Measurements from ENCODE around the gene TTC9C. TPM values are rescaled to one million over a fixed set of nuclear protein-coding genes. Genes with fewer than 3 reads are reported as not detected.

TTC9C gene
- total RNA-seq, 1 donor from 2014 or later, result 40.8 TPM

DNA sequence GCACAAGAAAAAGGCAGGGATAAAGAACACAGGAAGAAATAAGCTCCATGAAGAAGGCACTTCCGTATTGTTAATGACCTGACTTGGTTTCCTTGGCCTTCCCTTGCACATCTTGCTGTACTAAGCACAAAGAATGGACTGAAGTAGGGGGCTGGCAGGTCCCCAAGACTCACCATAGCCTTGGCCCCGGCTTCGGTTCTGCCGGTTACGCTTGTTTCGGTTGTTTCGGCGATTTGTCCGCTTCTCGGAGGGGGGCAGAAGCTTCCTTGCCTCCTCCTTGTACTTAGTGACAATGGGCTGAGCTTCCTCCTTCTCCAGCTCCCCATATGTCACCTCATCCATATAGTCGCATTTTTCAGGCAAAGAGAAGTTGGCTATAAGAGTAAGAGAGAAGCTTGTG, 11.5 kb upstream of the TTC9C start:
- no peak overlapping the region for H3K27ac Mint-ChIP-seq
- TF ChIP-seq CTCF (IDR thresholded peaks at IDR 0.05; ENCODE audit: unreplicated experiment), result no peak
- no peaks in the 10 kb centered on the region for H3K27me3 Mint-ChIP-seq
- peaks cover 46% of the 10 kb centered on the region for H3K36me3 Mint-ChIP-seq (ENCODE audit: insufficient read depth)
- H3K4me1 Mint-ChIP-seq (ENCODE audit: low read depth), result peaks cover 15% of the 10 kb centered on the region
- DNase-seq (ENCODE audit: low spot score, unreplicated experiment), result no peak
- H3K4me3 Mint-ChIP-seq (ENCODE audit: low read depth), result no peak overlapping the region
- H3K9me3 Mint-ChIP-seq (ENCODE audit: low read depth), result no peaks in the 10 kb centered on the region

DNA sequence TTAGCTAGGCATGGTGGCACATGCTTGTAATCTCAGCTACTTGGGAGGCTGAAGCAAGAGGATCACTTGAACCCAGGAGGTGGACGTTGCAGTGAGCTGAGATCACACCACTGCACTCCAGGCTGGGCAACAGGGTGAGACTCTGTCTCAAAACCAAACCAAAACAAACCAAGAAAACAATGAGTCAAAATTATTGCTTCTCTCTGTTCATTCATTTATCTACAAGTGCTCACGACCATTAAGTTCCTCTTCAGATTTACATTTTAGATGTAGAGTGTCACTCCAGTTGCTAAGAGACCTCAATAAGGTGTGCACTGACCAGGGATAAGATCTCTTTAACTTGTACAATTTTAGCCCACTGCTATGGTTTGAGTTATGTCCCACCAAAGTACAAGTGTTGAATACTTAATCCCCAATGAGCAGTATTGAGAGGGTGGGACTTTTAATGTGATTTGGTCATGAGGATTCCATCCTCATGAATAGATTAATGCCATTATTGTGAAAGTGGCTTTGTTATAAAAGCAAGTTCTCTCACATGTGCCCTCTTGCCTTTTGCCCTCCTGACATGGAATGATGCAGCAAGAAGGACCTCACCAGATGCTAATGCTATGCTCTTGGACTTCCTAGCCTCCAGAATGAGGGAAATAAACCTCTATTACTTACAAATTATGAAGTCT, 8.8 kb upstream of the TTC9C start:
- H3K4me1 Mint-ChIP-seq (ENCODE audit: low read depth), result peaks cover 11% of the 10 kb centered on the region
- H3K4me3 Mint-ChIP-seq (ENCODE audit: low read depth), result no peak overlapping the region
- H3K9me3 Mint-ChIP-seq (ENCODE audit: low read depth), result no peaks in the 10 kb centered on the region
- H3K36me3 Mint-ChIP-seq (ENCODE audit: insufficient read depth), result peaks cover 52% of the 10 kb centered on the region
- H3K27ac Mint-ChIP-seq, result no peak overlapping the region
- no peak for DNase-seq (ENCODE audit: low spot score, unreplicated experiment)
- H3K27me3 Mint-ChIP-seq, result no peaks in the 10 kb centered on the region
- no peak for TF ChIP-seq CTCF (IDR thresholded peaks at IDR 0.05; ENCODE audit: unreplicated experiment)

DNA sequence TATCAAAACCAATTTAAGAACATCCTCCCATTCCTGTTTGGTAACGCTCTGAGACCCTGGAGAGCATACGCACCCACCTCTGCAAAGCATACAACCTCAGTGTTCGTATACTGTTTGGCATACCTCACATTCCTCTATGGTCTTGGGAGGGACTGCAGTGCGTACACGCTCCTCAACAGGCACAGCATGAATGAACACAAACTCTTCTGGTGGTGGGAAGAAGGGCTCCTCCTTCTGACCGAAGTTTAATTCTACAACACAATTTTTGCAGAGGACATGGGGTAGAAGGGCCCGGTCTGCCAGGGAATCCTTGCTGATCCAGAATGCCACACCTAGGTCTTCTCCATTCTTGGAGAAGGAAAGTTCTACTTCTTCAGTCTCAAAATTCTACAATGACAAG, 6.3 kb upstream of the TTC9C start:
- H3K36me3 Mint-ChIP-seq (ENCODE audit: insufficient read depth), result peaks cover 47% of the 10 kb centered on the region
- H3K27ac Mint-ChIP-seq, result peak overlapping the region; percentile 90
- no peak overlapping the region for H3K4me3 Mint-ChIP-seq (ENCODE audit: low read depth)

DNA sequence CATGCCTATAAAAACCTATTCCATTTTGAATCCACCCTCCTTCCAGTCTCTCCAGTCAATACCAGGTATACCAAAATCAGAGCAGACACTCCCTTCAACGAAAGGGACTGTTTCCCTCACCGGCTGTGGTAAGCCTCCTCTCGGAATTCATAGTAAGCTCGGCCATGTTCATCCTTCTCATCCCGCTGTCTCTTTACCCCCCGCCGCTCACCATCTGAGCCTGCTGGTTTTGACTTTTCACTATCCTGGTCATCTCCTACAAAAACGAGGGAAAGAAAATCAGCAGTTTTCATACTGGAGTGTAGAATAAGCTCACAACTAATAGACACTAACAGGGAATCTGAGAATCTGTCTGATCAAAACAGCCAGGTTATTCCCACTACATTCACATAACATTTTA, 4.1 kb upstream of the TTC9C start:
- H3K4me3 Mint-ChIP-seq (ENCODE audit: low read depth), result peak overlapping the region; percentile 85
- no peak for TF ChIP-seq CTCF (IDR thresholded peaks at IDR 0.05; ENCODE audit: unreplicated experiment)
- H3K4me1 Mint-ChIP-seq (ENCODE audit: low read depth), result peaks cover 29% of the 10 kb centered on the region
- no peak overlapping the region for H3K27ac Mint-ChIP-seq
- no peaks in the 10 kb centered on the region for H3K27me3 Mint-ChIP-seq
- H3K36me3 Mint-ChIP-seq (ENCODE audit: insufficient read depth), result peaks cover 40% of the 10 kb centered on the region
- H3K9me3 Mint-ChIP-seq (ENCODE audit: low read depth), result no peaks in the 10 kb centered on the region
- no peak for DNase-seq (ENCODE audit: low spot score, unreplicated experiment)

More for the DNA sequence above, 6.3 kb upstream of the TTC9C start:
- TF ChIP-seq CTCF (IDR thresholded peaks at IDR 0.05; ENCODE audit: unreplicated experiment), result peak; percentile 38
- DNase-seq (ENCODE audit: low spot score, unreplicated experiment), result no peak
- Mint-ChIP-seq H3K27me3 (no peaks in the 10 kb centered on the region), H3K9me3 (ENCODE audit: low read depth) (no peaks in the 10 kb centered on the region), H3K4me1 (ENCODE audit: low read depth) (peaks cover 23% of the 10 kb centered on the region)

- peaks cover 32% of the 10 kb centered on the region for H3K36me3 Mint-ChIP-seq (ENCODE audit: insufficient read depth)
- peak overlapping the region; percentile 91 for H3K27ac Mint-ChIP-seq
- no peak for DNase-seq (ENCODE audit: low spot score, unreplicated experiment)
- no peaks in the 10 kb centered on the region for H3K9me3 Mint-ChIP-seq (ENCODE audit: low read depth)
- H3K4me3 Mint-ChIP-seq (ENCODE audit: low read depth), result peak overlapping the region; percentile 85
- TF ChIP-seq CTCF (IDR thresholded peaks at IDR 0.05; ENCODE audit: unreplicated experiment), result no peak
- peaks cover 30% of the 10 kb centered on the region for H3K4me1 Mint-ChIP-seq (ENCODE audit: low read depth)
- H3K27me3 Mint-ChIP-seq, result no peaks in the 10 kb centered on the region
Measured at GRCh38 chr11:62725646-62726045, 2.6 kb upstream of the TTC9C start.

Measured in progenitor cell of endocrine pancreas (in vitro differentiated cells).